Mucosa of gallbladder (tissue), 1 donor: Measurements from ENCODE around the gene PUS10. TPM values are rescaled to one million over a fixed set of nuclear protein-coding genes. Genes with fewer than 3 reads are reported as not detected.
A peak's percentile ranks its signal among the peaks of the same experiment; 100 is the strongest.
"Not testable (repeated sequence)": the region's sequence is repeated elsewhere in the genome, so short reads cannot be mapped to it uniquely, and the experiment has no call there.

Source experiments
- DNase-seq: peaks from one replicate; pipeline ENCODE4 v3.0.0-alpha.2; 2020; ENCODE audit warnings: low spot score
- total RNA-seq: library from RNA; stranded (reverse); gene quantifications from one replicate; pipeline ENCODE4 v1.2.1, GENCODE V29; 2021
- donor health status: DM: no; HTN: no; CAD: no.

The PUS10 gene, protein sequence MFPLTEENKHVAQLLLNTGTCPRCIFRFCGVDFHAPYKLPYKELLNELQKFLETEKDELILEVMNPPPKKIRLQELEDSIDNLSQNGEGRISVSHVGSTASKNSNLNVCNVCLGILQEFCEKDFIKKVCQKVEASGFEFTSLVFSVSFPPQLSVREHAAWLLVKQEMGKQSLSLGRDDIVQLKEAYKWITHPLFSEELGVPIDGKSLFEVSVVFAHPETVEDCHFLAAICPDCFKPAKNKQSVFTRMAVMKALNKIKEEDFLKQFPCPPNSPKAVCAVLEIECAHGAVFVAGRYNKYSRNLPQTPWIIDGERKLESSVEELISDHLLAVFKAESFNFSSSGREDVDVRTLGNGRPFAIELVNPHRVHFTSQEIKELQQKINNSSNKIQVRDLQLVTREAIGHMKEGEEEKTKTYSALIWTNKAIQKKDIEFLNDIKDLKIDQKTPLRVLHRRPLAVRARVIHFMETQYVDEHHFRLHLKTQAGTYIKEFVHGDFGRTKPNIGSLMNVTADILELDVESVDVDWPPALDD
- 11.5 TPM for total RNA-seq

DNA sequence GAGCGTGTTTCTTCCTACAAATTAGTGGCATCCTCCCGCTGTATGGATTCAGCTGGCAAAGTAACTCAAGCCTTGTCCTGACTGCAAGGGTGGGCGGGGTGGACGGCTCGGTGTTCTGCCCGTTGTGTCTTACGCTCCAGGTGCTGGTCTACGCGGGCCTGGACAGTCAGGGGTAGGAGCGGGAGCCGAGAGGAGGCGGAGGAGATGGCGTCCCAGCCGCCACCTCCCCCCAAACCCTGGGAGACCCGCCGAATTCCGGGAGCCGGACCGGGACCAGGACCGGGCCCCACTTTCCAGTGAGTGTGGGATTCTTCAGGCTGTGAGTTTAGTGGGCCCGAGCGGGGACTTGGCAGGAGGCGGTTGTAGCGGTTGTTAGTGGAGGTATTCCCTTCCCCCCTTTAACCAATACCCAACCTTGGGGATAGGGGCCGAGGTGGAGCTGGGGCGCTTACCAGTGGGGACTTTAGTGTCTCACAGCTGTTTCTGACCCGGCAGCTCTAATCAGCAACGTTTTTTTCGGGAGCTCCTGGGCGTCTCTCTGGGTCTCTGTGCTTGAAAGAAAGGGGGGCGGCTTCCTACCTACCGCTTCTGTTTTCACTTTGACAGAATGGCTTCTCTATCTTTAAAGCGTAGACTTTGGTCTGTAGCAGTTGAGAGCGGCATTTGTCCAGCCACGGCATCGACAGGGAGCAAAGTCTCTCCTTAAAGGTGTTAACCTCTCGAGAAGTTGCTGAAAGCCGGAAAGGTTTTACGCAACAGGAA, at the start of gene PUS10, which contains the start of gene PEX13:
TSS of gene PUS10 (minus strand) at position 700 of the 762 bp plus-strand sequence. CDS start 6,365 bp downstream, outside the sequence.
TSS of gene PEX13 (plus strand) at position 165 of the 762 bp plus-strand sequence. CDS start at position 205, 40 bp downstream.
- peak; percentile 75 for DNase-seq

DNA sequence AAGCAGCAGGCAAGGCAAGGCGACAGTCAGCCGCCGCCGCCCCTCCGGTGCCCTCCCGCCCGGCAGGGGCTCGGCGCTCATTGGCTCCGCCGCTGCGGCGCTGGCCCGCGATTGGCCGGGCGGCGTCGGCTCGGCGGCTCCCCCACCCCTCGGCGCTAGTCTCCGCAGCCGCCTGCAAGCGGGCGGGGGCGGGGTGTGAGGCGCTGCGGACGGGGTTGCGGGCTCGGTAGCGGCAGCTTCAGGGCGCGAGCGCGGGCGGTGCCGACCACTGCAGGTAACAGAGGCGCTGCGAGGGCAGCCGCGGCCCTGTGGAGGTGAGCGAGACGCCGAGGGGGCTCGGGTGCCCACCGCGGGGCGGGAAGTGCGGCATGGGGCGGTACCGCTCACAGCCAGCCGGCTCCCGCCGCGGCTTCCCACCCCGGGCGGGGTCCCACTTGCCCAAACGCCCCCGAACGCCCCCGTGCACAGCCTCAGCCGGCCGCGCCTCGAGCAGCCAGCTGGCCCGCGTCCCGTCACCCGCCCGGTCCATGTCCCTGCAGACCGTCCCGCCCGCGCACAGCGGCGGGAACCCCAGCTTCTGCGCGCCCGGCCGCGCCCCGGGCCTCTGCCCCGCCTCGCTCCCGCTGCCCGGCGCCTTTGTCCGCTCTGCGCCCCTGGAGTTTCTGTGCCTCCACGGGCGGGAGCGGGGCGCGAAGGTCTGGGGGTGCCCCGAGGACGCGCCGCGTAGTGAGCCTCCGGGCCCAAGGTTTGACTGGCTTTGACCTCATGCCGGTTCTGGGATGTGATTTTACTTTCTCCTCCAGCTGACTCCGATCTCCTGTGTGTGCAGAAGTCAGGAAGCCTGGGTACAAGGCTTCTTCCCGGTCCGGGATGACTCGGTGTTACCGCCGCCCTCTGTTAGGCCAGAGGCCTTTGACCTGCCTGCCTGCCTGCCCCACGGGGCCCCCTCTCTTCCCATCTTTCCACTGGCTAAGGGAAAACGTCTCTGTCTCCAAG, 48.0 kb upstream of the PUS10 start, which contains the start of gene SANBR:
TSS of gene SANBR (plus strand) at position 158 of the 996 bp plus-strand sequence. CDS start 4,480 bp downstream, outside the sequence.
- DNase-seq: peak; percentile 86

DNA sequence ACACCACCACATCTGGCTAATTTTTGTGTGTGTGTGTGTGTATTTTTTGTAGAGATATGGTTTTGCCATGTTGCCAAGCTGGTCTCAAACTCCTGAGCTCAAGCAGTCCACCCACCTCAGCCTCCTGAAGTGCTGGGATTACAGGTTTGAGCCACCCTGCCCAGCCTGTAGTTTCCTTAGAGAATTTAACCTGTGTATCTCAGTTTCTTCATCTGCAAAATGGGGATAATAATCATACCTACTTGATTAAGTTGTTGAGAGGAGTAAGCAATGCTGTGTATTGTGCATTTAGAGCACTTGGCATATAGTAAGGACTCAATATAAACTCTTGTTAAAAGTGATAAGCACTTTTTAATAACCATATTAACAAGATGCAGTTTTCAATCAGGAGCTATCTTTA, 41.3 kb upstream of the PUS10 start:
- no peak for DNase-seq

DNA sequence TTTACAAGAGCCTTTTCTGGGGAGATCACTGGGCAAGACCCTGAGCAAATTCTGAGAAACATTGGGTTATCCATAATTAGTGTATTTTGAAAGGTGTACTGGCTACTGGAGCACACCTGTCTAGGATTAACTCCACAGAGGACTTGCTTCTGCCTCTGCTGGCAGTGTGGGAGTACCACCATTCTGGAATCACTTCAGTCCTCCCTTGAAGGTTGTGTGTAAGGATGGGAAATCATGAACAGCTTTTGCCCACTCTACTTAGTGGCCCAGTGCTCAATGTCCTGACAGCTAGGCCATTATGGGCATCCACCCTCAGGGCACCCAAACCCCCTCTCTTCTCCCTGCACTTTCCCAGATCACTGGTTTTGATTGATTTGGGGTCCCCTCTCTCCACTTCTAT, 39.5 kb upstream of the PUS10 start:
- no peak for DNase-seq

DNA sequence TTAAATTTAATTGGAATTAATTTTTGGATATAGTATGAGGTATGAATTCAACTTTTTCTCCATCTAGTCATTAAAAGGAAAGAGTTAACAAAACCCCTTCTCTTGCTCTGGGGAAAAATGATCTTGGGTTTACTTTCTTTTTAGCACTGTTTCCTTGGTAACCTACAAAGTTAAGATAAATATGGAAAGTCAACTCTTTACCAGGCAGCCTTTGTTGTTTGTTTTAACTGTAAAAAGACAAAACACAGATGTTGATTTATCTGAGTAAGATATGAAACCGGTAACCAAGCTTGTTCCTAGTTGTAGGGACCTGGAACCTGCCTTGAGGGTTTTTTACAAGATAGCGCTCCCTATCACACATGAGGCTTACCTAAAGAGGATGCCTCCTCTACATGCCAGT, 37.5 kb upstream of the PUS10 start:
- DNase-seq: no peak

DNA sequence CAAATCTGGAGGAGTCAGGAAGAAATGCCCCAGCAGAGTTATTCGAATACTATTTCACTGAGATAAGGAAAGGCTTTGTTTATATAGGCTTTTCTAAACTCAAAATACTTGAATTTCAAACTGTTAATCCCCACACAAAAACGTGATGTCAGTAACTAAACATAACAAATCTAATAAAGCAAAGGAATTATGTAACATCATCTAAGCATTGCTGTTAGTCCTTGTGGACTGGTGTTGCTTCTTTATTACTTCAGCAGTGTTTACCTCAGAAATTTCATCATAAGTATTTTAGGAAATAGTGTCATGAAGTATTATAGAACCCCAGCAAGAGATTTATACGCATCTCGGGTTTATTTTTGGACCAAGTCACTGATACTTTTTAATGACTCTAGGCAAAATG, 27.9 kb upstream of the PUS10 start:
- no peak for DNase-seq

DNA sequence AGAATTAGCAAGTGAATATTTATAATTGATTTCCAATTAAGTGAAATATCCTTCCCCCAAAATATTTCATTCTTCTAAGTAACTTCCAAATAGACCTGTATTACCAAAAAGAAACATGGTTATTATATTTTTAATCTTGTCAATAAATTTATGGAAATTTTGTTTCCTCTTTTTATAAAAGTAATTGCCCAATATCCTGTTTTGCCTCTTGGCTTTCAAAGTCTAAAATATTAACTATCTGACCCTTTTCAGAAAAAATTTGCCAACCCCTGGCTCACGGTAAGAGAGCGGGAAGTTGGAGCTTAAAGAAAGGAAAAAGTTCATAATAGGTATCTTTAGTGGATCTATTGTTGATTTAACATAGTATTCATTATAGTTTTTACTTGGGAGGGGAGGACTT, 27.2 kb upstream of the PUS10 start:
- DNase-seq: no peak

DNA sequence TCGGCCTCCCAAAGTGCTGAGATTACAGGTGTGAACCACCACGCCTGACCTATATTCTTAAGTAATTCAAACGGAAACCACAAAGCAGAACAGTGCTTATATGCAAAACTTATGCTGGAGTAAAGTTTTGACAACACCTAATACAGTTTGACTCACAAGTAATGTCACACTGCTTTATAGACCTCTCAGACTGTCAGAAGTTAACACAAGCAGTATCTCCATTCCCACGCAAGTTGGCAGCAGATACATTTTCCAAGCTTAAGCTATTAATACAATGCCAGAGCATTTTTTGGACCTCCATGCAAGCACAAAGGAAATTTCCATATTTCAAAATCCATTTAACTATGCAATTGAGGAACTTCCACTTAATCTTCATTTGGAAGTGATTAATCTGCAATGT, 26.6 kb upstream of the PUS10 start:
- DNase-seq: no peak

DNA sequence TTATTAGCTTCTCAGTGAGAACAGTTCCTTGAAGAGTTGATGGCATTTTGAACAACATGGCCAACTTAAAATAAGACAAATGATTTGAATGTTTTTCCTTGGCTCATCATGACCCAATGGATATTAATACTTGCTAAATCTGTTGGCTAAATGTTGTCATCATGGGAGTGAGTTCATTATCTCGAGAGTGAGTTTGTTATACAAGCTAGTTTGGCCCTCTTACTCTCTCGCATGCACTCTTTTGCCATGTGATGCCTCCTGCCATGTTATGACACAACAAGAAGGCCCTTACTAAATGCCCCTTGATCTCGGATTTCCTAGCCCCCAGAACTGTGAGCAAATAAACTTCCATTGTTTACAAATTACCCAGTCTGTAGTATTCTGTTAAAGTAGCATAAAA, 24.8 kb upstream of the PUS10 start:
- DNase-seq: no peak

DNA sequence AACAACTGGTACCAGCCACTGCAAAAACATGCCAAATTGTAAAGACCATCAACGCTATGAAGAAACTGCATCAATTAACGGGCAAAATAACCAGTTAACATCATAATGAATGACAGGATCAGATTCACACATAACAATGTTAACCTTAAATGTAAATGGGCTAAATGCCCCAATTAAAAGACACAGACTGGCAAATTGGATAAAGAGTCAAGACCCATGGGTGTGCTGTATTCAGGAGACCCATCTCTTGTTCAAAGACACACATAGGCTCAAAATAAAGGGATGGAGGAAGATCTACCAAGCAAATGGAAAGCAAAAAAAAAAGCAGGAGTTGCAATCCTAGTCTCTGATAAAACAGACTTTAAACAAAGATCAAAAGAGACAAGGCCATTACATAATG, 18.6 kb upstream of the PUS10 start:
- DNase-seq: not testable (repeated sequence)

DNA sequence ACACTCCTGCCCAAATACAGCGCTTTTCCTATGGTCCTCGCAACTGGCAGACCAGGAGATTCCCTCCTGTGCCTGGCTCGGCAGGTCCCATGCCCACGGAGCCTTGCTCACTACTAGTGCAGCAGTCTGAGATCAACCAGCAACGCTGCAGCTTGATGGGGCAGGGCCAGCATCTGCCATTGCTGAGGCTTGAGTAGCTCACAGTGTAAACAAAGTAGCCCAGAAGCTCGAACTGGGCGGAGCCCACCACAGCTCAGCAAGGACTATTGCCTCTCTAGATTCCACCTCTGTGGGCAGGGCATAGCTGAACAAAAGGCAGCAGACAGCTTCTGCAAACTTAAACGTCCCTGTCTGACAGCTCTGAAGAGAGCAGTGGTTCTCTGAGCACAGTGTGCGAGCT, 16.5 kb upstream of the PUS10 start:
- DNase-seq: not testable (repeated sequence)

DNA sequence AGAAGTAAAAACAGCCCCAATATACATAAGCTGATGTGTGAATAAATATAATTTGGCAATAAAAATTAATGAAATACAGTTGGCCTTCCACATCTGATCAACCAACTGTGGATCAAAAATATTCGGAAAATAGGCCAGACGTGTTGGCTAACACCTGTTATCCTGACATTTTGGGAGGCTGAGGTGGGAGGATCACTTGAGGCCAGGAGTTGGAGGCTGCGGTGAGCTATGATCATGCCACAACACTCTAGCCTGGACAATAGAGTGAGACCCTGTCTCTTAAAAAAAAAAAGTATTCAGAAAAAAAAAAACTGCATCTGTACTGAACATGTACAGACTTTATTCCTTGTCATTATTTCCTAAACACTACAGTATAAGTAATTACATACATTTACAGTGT, 11.5 kb upstream of the PUS10 start:
- DNase-seq: no peak

DNA sequence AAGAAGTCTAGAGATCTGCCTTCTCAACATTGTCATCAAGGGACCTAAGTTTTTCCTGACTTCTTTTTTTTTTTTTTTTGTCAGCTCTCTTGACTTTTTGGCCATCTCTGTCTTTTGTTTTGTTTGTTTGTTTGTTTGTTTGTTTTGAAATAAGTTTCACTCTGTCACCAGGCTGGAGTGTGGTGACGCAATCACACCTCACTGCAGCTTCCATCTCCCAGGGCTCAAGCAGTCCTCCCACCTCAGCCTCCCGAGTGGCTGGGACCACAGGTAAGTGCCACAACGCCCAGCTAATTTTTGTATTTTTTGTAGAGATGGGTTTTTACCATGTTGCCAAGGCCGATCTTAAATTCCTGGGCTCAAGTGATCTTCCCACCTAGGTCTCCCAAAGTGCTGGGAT, 5.6 kb upstream of the PUS10 start:
- DNase-seq: no peak

DNA sequence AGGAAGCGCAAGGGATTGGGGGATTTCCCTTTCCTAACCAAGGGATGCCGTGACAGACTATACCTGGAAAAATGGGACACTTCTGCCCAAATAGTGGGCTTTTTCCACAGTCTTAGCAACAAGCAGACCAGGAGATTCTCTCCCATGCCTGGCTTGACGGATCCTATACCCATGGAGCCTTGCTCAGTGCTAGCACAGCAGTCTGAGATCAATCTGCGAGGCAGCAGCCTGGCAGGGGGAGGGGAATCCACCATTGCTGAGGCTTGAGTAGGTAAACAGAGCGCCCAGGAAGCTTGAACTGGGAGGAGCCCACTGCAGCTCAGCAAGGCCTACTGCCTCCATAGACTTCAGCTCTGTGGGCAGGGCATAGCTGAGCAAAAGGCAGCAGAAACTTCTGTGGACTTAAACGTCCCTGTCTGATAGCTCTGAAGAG, 3.2 kb upstream of the PUS10 start:
- no peak for DNase-seq

DNA sequence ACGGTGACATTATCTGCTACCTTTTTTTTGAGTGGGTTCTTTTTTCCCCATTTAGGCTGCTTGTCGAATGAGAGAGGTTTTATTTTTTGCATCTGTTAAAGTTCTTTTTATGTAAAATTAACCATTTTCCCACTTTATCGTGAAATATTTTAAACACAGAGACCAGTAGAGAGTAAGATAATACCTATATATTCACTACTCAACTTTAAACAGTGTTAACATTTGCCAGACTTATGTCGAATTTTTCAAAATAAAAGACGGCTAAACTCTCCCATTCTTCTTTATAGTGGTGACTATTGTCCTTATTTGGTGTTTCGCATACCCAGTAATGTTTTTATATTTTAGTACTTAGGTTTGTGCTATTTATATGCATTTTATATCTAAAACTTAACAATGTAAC, 743 bp upstream of the PUS10 start:
- DNase-seq: no peak

DNA sequence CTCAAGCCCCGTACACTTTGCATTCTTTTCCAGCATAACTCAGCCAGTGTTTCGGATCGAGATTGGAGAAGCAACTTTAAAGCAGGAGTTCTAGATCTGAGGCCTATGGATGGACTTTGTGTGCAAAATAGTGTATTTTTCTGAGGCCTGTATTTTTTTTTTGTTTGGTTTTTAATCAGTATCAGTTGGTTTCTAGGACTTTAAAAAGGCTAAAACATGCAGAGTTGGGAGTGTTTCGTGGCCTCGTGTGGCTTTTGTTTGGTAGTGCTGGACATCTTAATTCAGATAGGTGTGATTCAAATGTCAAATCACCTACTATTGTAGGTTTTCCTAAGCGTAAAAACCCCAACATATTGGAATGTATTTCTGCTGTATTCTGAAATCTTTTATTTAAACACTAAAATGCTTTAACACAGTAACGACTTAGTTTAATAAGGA, 282 bp upstream of the PUS10 start:
- DNase-seq: no peak

DNA sequence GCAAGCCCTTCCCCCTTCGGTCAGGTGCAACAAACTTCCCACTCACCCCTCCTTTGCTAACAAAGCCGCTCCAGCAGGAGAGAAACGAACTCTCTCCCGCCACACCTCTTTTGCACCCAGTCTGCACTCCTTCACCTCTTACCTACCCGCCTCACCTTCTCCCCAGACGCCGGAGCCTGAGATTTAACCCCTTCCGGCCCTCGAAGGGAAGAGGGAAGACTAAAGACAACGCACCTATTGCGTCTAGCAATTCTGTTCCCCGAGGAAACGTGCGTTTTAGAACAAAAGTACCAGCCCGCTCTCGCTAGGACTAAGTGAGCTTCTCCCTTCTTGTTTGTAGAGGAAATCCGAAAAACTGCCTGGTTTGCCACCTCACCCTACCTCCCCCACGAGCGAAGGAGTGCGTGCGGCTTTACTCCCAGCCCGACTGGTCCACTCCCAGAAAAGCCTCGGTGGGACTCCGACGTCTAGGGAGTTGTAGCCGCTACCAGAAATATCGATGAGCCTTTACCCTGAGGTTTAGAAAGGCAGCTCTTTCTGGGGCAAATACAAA, 976 bp downstream of the PUS10 start:
- peak; percentile 87 for DNase-seq

DNA sequence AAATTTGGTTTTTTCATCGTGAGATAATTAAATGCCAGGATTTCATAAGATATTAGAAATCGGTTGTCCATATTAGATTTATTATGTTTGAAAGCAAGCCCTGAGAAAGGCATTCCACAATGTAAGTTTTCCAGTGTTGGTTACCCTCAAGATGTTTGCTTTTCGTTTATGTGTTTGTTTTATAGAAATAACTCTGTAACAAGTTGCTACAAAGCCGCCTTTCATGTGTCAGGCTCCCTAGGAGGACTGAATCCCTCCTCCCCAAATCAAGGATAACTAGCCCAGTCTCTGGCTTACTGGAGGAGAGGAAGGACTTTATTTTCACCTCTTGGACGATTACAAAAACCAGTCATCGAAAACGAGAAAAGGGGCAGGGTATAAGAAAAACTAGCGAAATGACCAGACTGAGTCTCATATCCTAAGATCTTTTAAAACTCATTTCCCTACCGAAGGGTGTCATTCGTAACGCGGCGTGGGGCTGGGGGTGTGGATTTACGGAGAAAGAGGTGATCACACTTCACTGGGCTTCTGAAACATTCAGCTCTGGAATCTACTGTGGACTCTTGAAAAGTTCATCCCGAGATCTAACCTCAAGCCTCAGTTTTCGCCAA, 1.6 kb downstream of the PUS10 start:
- DNase-seq: no peak

DNA sequence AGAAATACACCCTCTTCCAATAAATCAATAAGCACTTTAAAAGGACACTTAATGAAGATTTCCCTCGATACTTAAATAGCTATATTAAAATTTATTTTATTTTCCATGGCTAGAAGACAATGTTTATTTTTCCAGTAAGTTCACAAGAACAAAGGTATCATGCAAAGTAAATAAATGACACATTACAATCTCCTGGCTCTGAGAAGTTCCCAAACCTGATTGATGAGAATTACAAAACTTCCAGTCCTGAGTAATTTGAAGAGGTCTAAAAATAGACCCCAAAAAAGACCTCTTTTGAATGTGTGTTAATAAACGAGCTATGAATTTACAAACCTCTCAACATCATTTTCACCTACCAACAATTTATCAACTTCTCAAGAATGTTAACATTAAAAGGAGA, 2.1 kb downstream of the PUS10 start:
- DNase-seq: no peak

DNA sequence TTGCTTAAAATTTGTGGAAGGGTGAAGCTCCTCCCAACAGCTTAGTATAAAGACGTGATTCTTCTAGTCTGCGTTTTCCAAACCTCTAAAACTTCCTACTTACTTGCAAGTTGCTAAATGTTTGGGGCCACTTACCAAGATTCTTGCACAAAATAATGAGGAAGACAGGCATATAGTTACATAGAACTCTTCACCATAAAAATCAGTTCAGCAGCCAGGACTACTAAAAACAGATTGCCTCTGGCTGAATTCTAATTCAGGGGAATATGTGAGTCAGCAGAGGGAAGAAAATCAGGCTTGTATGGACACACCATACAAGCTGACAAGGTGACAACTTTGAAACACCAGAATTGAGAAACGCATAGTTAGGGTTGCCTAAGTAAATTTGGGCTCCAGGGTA, 3.3 kb downstream of the PUS10 start:
- DNase-seq: no peak

DNA sequence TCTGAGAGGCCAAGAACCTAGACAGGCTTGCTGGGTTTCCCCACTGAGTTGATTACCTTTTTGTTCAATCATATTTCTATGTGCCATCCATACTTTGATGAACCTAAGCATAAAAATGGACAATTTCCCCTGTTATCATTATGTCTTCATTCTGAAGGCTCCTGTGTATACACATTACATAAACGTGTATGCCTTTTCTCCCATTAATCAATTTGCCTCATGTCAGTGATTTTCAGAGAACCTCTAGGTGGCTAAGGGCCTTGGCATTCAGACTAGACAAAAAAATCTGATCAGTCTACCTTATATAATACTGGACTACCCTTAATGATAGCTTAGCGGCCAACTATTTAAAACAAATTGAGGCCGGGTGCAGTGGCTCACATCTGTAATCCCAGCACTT, 4.7 kb downstream of the PUS10 start:
- no peak for DNase-seq
